Endothelial cell (in vitro differentiated cells): Measurements from ENCODE around the gene CD9. TPM values are rescaled to one million over a fixed set of nuclear protein-coding genes. Genes with fewer than 3 reads are reported as not detected.

Source experiments
- DNase-seq: peaks from one replicate; pipeline ENCODE4 v3.0.0; 2021; ENCODE audit warnings: low spot score
- H3K27ac Mint-ChIP-seq: one replicate; pipeline ENCODE4 v1.8.0; 2021; ENCODE audit warnings: mixed read lengths, inconsistent platforms; ENCODE audit not compliant: unreplicated experiment
- H3K27me3 Mint-ChIP-seq: one replicate; pipeline ENCODE4 v1.8.0; 2021; ENCODE audit warnings: mild to moderate bottlenecking, moderate library complexity, mixed read lengths, inconsistent platforms; ENCODE audit not compliant: unreplicated experiment
- H3K36me3 Mint-ChIP-seq: one replicate; pipeline ENCODE4 v1.8.0; 2021; ENCODE audit warnings: mild to moderate bottlenecking, low read depth, mixed read lengths, inconsistent platforms; ENCODE audit not compliant: unreplicated experiment
- H3K4me1 Mint-ChIP-seq: one replicate; pipeline ENCODE4 v1.8.0; 2021; ENCODE audit warnings: mild to moderate bottlenecking, mixed read lengths, inconsistent platforms; ENCODE audit not compliant: unreplicated experiment
- H3K4me3 Mint-ChIP-seq: one replicate; pipeline ENCODE4 v1.8.0; 2021; ENCODE audit warnings: mild to moderate bottlenecking, mixed read lengths, inconsistent platforms; ENCODE audit not compliant: unreplicated experiment
- H3K9me3 Mint-ChIP-seq: one replicate; pipeline ENCODE4 v1.8.0; 2021; ENCODE audit warnings: mixed read lengths, inconsistent platforms; ENCODE audit not compliant: unreplicated experiment
- CTCF ChIP-seq: fragments of 200-600 bp; sonication (generic); IDR thresholded peaks from one replicate; pipeline ENCODE4 v1.5.0; 2021; ENCODE audit warnings: antibody characterized with exemption; ENCODE audit not compliant: unreplicated experiment
- total RNA-seq: library from RNA; stranded (reverse); fragmentation: NEBNext Ultra II Directional; extraction: Animal tissue kit (Norgen Biotek cat#: 25700); gene quantifications from one replicate; pipeline ENCODE4 v1.2.1, GENCODE V29; 2021; ENCODE audit not compliant: unreplicated experiment

Gene CD9
- total RNA-seq, 1 donor from 2014 or later = 67.2 TPM

GRCh38 chr12:6181166-6181565 lies 19.0 kb upstream of the CD9 start:
- H3K27ac Mint-ChIP-seq = no peak overlapping the region
- H3K27me3 Mint-ChIP-seq = peaks cover 9% of the 10 kb centered on the region
- peaks cover 23% of the 10 kb centered on the region for H3K4me1 Mint-ChIP-seq
- no peaks in the 10 kb centered on the region for H3K9me3 Mint-ChIP-seq
- no peak for DNase-seq
- no peak overlapping the region for H3K4me3 Mint-ChIP-seq
- no peak for TF ChIP-seq CTCF
- no peaks in the 10 kb centered on the region for H3K36me3 Mint-ChIP-seq

GRCh38 chr12:6181583-6182278 lies 18.5 kb upstream of the CD9 start:
- Mint-ChIP-seq H3K9me3 (no peaks in the 10 kb centered on the region), H3K27ac (no peak overlapping the region), H3K4me1 (peaks cover 23% of the 10 kb centered on the region), H3K4me3 (no peak overlapping the region), H3K27me3 (peaks cover 12% of the 10 kb centered on the region), H3K36me3 (no peaks in the 10 kb centered on the region)
- TF ChIP-seq CTCF = no peak
- DNase-seq = no peak

- Mint-ChIP-seq H3K27me3 (peaks cover 12% of the 10 kb centered on the region), H3K4me3 (no peak overlapping the region), H3K4me1 (peaks cover 27% of the 10 kb centered on the region), H3K36me3 (no peaks in the 10 kb centered on the region), H3K27ac (no peak overlapping the region), H3K9me3 (no peaks in the 10 kb centered on the region)
- DNase-seq = no peak
- no peak for TF ChIP-seq CTCF
Observed at GRCh38 chr12:6182279-6182898, 17.8 kb upstream of the CD9 start.

GRCh38 chr12:6183689-6184428 lies 16.3 kb upstream of the CD9 start:
- Mint-ChIP-seq H3K27ac (no peak overlapping the region), H3K27me3 (peaks cover 14% of the 10 kb centered on the region), H3K36me3 (no peaks in the 10 kb centered on the region), H3K9me3 (no peaks in the 10 kb centered on the region), H3K4me1 (peaks cover 27% of the 10 kb centered on the region), H3K4me3 (no peak overlapping the region)
- no peak for DNase-seq
- TF ChIP-seq CTCF = no peak
